Tibial nerve (tissue), 3 donors: ENCODE results near the gene BICDL1.

Experiments
- POLR2A ChIP-seq, 2 donors: fragments of 450-650 bp; IDR thresholded peaks; one replicate each; pipeline ENCODE4 v1.6.1; 2017; ENCODE audit warnings: antibody characterized with exemption in 2 of 2, mild to moderate bottlenecking in 2 of 2, moderate library complexity in 2 of 2
- TF ChIP-seq, protein P1 (sequence below), 5 experiments: fragments of 200-600 bp in 3 of 5; fragments of 450-650 bp in 2 of 5; sonication (generic) in 3 of 5; IDR thresholded peaks; one replicate each; pipeline ENCODE4 v1.5.1; 2016 to 2019; ENCODE audit warnings: antibody characterized with exemption in 5 of 5, mild to moderate bottlenecking in 3 of 5, moderate library complexity in 2 of 5

DNA sequence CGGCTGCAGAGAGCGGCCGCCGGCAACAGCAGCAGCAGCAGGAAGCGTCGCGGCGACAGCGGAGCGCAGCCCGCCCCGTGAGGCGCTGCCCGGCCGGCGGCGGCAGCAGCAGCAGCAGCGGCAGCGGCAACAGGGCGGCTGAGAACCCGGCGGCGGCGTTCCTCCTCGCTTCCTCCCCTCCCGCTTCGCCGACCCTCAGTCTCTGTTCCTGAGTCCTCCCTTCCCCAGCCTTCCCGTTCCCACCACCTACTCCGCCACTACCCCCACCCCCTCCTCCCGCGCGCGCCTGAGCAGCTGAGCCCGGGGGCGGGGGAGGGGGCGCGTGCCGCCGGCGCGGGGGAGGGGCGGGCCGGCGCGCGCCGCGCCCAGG, 310 bp downstream of the BICDL1 start:
- TF ChIP-seq, protein P1, sequence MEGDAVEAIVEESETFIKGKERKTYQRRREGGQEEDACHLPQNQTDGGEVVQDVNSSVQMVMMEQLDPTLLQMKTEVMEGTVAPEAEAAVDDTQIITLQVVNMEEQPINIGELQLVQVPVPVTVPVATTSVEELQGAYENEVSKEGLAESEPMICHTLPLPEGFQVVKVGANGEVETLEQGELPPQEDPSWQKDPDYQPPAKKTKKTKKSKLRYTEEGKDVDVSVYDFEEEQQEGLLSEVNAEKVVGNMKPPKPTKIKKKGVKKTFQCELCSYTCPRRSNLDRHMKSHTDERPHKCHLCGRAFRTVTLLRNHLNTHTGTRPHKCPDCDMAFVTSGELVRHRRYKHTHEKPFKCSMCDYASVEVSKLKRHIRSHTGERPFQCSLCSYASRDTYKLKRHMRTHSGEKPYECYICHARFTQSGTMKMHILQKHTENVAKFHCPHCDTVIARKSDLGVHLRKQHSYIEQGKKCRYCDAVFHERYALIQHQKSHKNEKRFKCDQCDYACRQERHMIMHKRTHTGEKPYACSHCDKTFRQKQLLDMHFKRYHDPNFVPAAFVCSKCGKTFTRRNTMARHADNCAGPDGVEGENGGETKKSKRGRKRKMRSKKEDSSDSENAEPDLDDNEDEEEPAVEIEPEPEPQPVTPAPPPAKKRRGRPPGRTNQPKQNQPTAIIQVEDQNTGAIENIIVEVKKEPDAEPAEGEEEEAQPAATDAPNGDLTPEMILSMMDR (IDR thresholded peaks at IDR 0.05) = no peak
- TF ChIP-seq POLR2A (IDR thresholded peaks at IDR 0.05) = no peak
